ENCODE results near the gene MVP.
"Not testable (repeated sequence)": the region's sequence is repeated elsewhere in the genome, so short reads cannot be mapped to it uniquely, and the experiment has no call there.

Gene MVP

GRCh38 chr16:29820271-29820701 lies at the start of gene MVP:
Gene MVP (plus strand): TSS chr16:29820462. CDS start chr16:29830550, 10,088 bp downstream.
- no peak for TF ChIP-seq CTCF (IDR thresholded peaks at IDR 0.05; ENCODE audit: control insufficient read depth, extremely low read depth, insufficient read depth)
- H3K4me3 ChIP-seq (ENCODE audit: low read depth, low read length): peak within 1 kb of the TSS; percentile 57
- DNase-seq (ENCODE audit: low read depth): no peak

GRCh38 chr16:29772330-29772729 lies 47.9 kb upstream of the MVP start:
- DNase-seq (ENCODE audit: low read depth); H3K4me3 ChIP-seq (ENCODE audit: low read depth, low read length): not testable (repeated sequence)

- no peak for DNase-seq (ENCODE audit: low read depth)
- H3K4me3 ChIP-seq (ENCODE audit: low read depth, low read length): no peak overlapping the region
- TF ChIP-seq CTCF (IDR thresholded peaks at IDR 0.05; ENCODE audit: control insufficient read depth, extremely low read depth, insufficient read depth): no peak
Observed at GRCh38 chr16:29774730-29775129, 45.5 kb upstream of the MVP start.

- H3K4me3 ChIP-seq (ENCODE audit: low read depth, low read length): no peak overlapping the region
- TF ChIP-seq CTCF (IDR thresholded peaks at IDR 0.05; ENCODE audit: control insufficient read depth, extremely low read depth, insufficient read depth): no peak
- no peak for DNase-seq (ENCODE audit: low read depth)
Observed at GRCh38 chr16:29775742-29776408, 44.4 kb upstream of the MVP start.

GRCh38 chr16:29777576-29778350 lies 42.5 kb upstream of the MVP start, which contains the start of gene ZG16:
Gene ZG16 (plus strand): TSS chr16:29778256. CDS start chr16:29779267, 1,011 bp downstream.
- no peak within 1 kb of the TSS for H3K4me3 ChIP-seq (ENCODE audit: low read depth, low read length)

GRCh38 chr16:29779474-29779873 lies 40.8 kb upstream of the MVP start:
- no peak for DNase-seq (ENCODE audit: low read depth)
- no peak overlapping the region for H3K4me3 ChIP-seq (ENCODE audit: low read depth, low read length)
- no peak for TF ChIP-seq CTCF (IDR thresholded peaks at IDR 0.05; ENCODE audit: control insufficient read depth, extremely low read depth, insufficient read depth)

More at GRCh38 chr16:29777576-29778350, 42.5 kb upstream of the MVP start, which contains the start of gene ZG16:
- DNase-seq (ENCODE audit: low read depth): no peak
- TF ChIP-seq CTCF (IDR thresholded peaks at IDR 0.05; ENCODE audit: control insufficient read depth, extremely low read depth, insufficient read depth): no peak

- not testable (repeated sequence) for DNase-seq (ENCODE audit: low read depth); H3K4me3 ChIP-seq (ENCODE audit: low read depth, low read length)
Observed at GRCh38 chr16:29783094-29783953, 36.9 kb upstream of the MVP start.
